Measurements from ENCODE around the gene NHSL2.

GRCh38 chrX:72042852-72043248 is 132.2 kb downstream of the NHSL2 start:
- TF ChIP-seq, protein P1, sequence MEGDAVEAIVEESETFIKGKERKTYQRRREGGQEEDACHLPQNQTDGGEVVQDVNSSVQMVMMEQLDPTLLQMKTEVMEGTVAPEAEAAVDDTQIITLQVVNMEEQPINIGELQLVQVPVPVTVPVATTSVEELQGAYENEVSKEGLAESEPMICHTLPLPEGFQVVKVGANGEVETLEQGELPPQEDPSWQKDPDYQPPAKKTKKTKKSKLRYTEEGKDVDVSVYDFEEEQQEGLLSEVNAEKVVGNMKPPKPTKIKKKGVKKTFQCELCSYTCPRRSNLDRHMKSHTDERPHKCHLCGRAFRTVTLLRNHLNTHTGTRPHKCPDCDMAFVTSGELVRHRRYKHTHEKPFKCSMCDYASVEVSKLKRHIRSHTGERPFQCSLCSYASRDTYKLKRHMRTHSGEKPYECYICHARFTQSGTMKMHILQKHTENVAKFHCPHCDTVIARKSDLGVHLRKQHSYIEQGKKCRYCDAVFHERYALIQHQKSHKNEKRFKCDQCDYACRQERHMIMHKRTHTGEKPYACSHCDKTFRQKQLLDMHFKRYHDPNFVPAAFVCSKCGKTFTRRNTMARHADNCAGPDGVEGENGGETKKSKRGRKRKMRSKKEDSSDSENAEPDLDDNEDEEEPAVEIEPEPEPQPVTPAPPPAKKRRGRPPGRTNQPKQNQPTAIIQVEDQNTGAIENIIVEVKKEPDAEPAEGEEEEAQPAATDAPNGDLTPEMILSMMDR (IDR thresholded peaks at IDR 0.05), result no peak
- TF ChIP-seq POLR2A (IDR thresholded peaks at IDR 0.05), result no peak
